ENCODE data around the gene MMAB. TPM values are rescaled to one million over a fixed set of nuclear protein-coding genes. Genes with fewer than 3 reads are reported as not detected.

The MMAB gene
- total and polyA plus RNA-seq, 3 experiments from 2014 or later: 15.7 to 44.2 (median 38.5) TPM

DNA sequence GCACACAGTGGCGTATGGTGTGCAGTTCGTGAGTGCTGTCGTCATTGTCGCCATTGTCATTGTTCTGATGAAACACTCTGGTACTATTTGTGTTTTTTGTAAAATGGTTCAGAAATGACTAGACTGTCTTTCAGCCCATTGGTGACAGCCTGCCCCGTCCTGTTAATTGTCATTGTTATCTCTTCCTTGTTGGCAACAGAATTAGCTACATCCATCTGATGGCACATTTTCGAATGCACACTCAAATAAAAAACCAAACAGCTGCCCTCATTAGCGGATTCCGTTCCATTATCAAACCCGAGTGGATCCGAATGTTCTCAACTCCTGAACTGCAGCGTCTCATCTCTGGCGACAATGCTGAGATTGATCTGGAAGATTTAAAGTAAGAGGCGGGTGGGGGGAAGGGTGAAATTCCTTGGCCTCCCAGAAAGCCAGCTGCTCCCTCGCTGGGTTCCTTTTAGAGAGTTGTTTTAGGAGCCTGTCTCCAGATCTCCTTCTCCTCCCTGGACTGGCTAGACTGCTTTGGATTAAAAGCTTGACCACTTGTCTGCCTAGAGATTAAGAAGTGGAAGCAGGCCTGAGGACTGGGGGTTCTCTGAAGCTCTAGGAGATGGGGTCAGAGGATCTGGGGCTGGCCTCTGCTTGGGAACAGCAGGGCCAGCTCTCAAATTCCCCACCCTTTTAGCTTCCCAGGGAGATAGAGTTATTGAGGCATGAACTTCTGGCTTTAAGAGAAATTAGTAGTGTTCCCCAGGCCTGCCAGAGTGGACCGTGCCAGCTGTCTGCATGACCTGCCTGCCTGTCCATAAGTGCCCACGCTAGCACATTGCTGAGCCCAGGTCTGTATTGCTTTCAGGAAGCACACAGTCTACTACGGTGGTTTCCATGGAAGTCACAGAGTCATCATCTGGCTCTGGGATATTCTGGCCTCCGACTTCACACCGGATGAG is 43.3 kb downstream of the MMAB start:
- H3K4me1 Mint-ChIP-seq: no peaks in the 10 kb centered on the region
- DNase-seq: no peak
- peaks cover 25% of the 10 kb centered on the region for H3K36me3 ChIP-seq (ENCODE audit: insufficient read depth, low read length)
- no peak overlapping the region for H3K4me3 Mint-ChIP-seq
- peaks cover 0 to under 1% of the 10 kb centered on the region in 2 donors for H3K27me3 Mint-ChIP-seq
- no peak overlapping the region for H3K27ac ChIP-seq (ENCODE audit: low read depth, low read length)
- no peaks in the 10 kb centered on the region for H3K27me3 ChIP-seq (ENCODE audit: insufficient read depth, low read length, poor library complexity, severe bottlenecking)
- ChIA-PET POLR2A (no interaction called here), CTCF (interaction anchor here (0.7 to 1.1 kb wide), 2 partner anchors 11 to 42 kb away, joined by 3 read pairs; no protein-coding TSS in a partner anchor)
- H3K27ac Mint-ChIP-seq: no peak overlapping the region
- H3K9me3 ChIP-seq (ENCODE audit: low read length): no peaks in the 10 kb centered on the region
- no peaks in the 10 kb centered on the region for H3K9me3 Mint-ChIP-seq
- H3K4me1 ChIP-seq (ENCODE audit: insufficient read depth, low read length): no peaks in the 10 kb centered on the region
- no peak overlapping the region for H3K4me3 ChIP-seq (ENCODE audit: low read length)
- H3K36me3 Mint-ChIP-seq: peaks cover 0 to 91% (median 13%) of the 10 kb centered on the region in 3 donors

DNA sequence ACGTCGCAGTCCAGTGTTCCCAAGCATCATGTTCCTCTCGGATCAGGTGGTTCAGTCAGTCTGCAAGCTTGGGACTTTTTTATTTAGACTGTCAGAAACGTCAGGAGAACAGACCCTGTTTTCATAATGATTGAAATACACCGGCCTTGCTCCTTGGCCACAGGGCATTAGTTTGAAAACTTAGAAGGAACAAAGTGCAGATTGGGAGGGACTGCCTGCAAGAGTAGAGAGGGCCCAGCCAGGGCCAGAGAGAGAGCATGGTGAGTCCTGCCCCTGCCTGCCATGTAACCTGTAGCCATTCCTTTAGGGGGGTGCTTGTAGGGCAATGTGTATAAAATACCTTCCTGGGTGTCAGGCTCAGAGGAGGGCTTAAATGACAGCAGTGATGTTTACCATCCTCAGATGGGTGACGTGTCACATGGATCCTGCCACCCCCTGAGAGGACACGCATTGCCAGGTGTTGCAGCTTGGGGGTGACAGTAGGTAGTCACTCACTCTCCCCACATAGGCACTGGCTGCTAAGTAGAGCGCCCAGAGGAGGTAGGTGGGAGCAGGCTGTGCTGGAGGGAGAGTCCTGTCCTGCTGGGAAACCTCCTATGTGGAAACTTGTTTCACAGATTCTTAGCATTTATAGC is 45.7 kb downstream of the MMAB start:
- no peak for DNase-seq
- no peaks in the 10 kb centered on the region for H3K27me3 ChIP-seq (ENCODE audit: insufficient read depth, low read length, poor library complexity, severe bottlenecking)
- H3K9me3 Mint-ChIP-seq: no peaks in the 10 kb centered on the region
- ChIA-PET CTCF (interaction anchor here (1.1 to 1.3 kb wide), 2 partner anchors 70 to 248 kb away, joined by 3 read pairs; no protein-coding TSS in a partner anchor), POLR2A (no interaction called here)
- H3K4me3 ChIP-seq (ENCODE audit: low read length): no peak overlapping the region
- no peaks in the 10 kb centered on the region for H3K9me3 ChIP-seq (ENCODE audit: low read length)
- peaks cover 0 to 91% (median 13%) of the 10 kb centered on the region in 3 donors for H3K36me3 Mint-ChIP-seq
- no peak overlapping the region for H3K27ac ChIP-seq (ENCODE audit: low read depth, low read length)
- no peaks in the 10 kb centered on the region for H3K4me1 ChIP-seq (ENCODE audit: insufficient read depth, low read length)
- H3K27ac Mint-ChIP-seq: peak overlapping the region in 4 of 8 donors; percentile 6 to 55 (median 22)
- no peaks in the 10 kb centered on the region for H3K4me1 Mint-ChIP-seq
- no peak overlapping the region for H3K4me3 Mint-ChIP-seq
- H3K27me3 Mint-ChIP-seq: peaks cover 0 to 2% of the 10 kb centered on the region in 2 donors
- H3K36me3 ChIP-seq (ENCODE audit: insufficient read depth, low read length): peaks cover 26% of the 10 kb centered on the region

DNA sequence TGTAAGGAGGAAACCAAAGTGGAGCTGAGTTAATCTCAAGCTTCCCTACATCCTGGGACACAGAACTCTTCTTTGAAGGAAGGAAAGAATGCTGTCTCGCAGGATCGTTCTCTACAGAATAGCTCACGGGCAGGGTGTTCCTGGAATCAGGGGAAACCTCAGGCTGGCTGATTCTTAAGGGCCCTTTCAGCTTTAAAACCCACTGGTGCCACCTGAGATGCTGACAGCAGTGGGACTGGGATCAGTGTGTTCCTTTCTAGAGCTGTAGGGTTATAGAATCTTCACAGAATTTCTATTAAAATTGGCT is 48.1 kb downstream of the MMAB start:
- no peak for DNase-seq
- H3K27me3 Mint-ChIP-seq: peaks cover 0 to 2% of the 10 kb centered on the region in 2 donors
- peaks cover 32% of the 10 kb centered on the region for H3K36me3 ChIP-seq (ENCODE audit: insufficient read depth, low read length)
- no peaks in the 10 kb centered on the region for H3K27me3 ChIP-seq (ENCODE audit: insufficient read depth, low read length, poor library complexity, severe bottlenecking)
- H3K27ac ChIP-seq (ENCODE audit: low read depth, low read length): no peak overlapping the region
- H3K36me3 Mint-ChIP-seq: peaks cover 0 to 92% (median 25%) of the 10 kb centered on the region in 3 donors
- no peaks in the 10 kb centered on the region for H3K9me3 Mint-ChIP-seq
- no peaks in the 10 kb centered on the region for H3K9me3 ChIP-seq (ENCODE audit: low read length)
- CTCF ChIA-PET: interaction anchor here (1.8 kb wide), 1 partner anchor 320 kb away, joined by 4 read pairs; no protein-coding TSS in a partner anchor
- H3K4me3 Mint-ChIP-seq: no peak overlapping the region
- no peak overlapping the region for H3K4me3 ChIP-seq (ENCODE audit: low read length)
- H3K27ac Mint-ChIP-seq: no peak overlapping the region
- POLR2A ChIA-PET: no interaction called here
- H3K4me1 ChIP-seq (ENCODE audit: insufficient read depth, low read length): no peaks in the 10 kb centered on the region
- H3K4me1 Mint-ChIP-seq: no peaks in the 10 kb centered on the region

DNA sequence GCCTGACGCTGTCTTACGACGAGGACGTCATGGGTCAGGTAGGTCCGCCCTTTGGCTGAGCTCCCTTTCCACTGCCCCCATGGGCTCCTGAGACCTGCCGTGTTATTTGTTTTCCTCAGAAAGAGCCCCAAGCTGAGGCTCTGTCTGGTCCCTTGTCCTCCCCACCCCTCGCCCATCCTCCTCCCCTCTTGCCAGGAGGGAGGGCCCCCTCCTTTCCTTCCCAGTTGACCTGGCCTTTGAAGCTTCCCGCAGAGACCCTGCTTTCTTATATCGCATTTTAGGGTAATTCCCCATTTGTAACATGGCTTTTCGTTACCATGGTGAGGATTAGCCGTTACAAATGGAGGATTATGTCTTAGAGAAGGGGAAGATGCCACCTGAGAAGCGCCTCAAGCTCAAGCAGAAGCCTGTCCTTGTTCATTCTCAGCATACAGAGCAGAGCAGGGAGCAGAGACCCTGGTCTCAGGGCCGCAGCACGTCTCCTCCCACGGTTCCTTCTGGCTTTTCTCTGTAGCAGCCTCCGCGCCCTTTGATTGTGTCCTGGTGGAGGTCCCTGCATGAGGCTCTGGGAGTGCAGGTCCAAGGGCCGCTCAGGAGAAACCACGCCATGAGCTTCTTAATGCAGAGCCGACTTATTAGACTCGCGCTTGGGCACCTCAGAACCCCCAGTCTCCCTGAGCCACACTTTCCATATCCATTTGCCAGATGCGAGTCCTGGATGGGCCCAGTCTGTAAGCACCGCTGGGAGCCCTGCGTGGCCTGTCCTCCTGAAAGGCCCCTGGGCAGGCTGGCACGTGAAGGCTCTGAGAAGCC is 48.6 kb downstream of the MMAB start:
- Mint-ChIP-seq H3K4me1 (no peaks in the 10 kb centered on the region), H3K9me3 (no peaks in the 10 kb centered on the region), H3K27ac (no peak overlapping the region), H3K4me3 (no peak overlapping the region), H3K27me3 (peaks cover 0 to 2% of the 10 kb centered on the region in 2 donors), H3K36me3 (peaks cover 2 to 92% (median 24%) of the 10 kb centered on the region in 3 donors)
- peaks cover 37% of the 10 kb centered on the region for H3K36me3 ChIP-seq (ENCODE audit: insufficient read depth, low read length)
- DNase-seq: no peak
- H3K27me3 ChIP-seq (ENCODE audit: insufficient read depth, low read length, poor library complexity, severe bottlenecking): no peaks in the 10 kb centered on the region
- no peaks in the 10 kb centered on the region for H3K9me3 ChIP-seq (ENCODE audit: low read length)
- H3K27ac ChIP-seq (ENCODE audit: low read depth, low read length): no peak overlapping the region
- ChIA-PET POLR2A (no interaction called here), CTCF (interaction anchor here (1.8 kb wide), 1 partner anchor 321 kb away, joined by 4 read pairs; no protein-coding TSS in a partner anchor)
- no peaks in the 10 kb centered on the region for H3K4me1 ChIP-seq (ENCODE audit: insufficient read depth, low read length)
- H3K4me3 ChIP-seq (ENCODE audit: low read length): no peak overlapping the region

DNA sequence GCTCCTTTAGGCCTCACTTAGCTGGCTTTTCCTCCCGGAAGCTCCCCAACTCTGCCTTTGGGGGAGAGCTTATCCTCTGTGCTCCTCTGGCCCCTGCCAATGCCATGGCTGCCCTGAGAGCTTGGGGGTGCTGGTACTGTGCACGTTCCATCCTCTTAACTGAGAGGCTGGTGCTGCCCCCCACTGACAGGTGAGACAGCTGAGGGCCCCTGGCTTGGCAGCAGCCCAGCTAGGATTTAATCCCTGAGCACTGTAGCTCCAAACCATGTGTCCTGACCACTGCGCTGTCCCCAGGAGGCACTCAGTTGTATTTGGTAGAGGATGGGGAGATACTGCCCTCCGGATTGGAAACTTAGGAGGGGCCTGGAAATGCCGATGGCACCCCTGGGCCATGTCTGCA is 49.8 kb downstream of the MMAB start:
- Histone ChIP-seq H3K36me3 (ENCODE audit: insufficient read depth, low read length) (peaks cover 48% of the 10 kb centered on the region), H3K4me3 (ENCODE audit: low read length) (no peak overlapping the region), H3K9me3 (ENCODE audit: low read length) (no peaks in the 10 kb centered on the region), H3K27ac (ENCODE audit: low read depth, low read length) (no peak overlapping the region), H3K27me3 (ENCODE audit: insufficient read depth, low read length, poor library complexity, severe bottlenecking) (no peaks in the 10 kb centered on the region), H3K4me1 (ENCODE audit: insufficient read depth, low read length) (no peaks in the 10 kb centered on the region)
- H3K4me3 Mint-ChIP-seq: no peak overlapping the region
- no peak for DNase-seq
- no peak overlapping the region for H3K27ac Mint-ChIP-seq
- H3K4me1 Mint-ChIP-seq: peaks cover 0 to 3% (median 0%) of the 10 kb centered on the region in 3 donors
- POLR2A ChIA-PET: no interaction called here
- no peaks in the 10 kb centered on the region for H3K9me3 Mint-ChIP-seq
- H3K36me3 Mint-ChIP-seq: peaks cover 8 to 96% (median 28%) of the 10 kb centered on the region in 3 donors
- CTCF ChIA-PET: interaction anchor here (0.8 kb wide), 1 partner anchor 74 kb away, joined by 3 read pairs; no protein-coding TSS in a partner anchor
- peaks cover 0 to 2% of the 10 kb centered on the region in 2 donors for H3K27me3 Mint-ChIP-seq

DNA sequence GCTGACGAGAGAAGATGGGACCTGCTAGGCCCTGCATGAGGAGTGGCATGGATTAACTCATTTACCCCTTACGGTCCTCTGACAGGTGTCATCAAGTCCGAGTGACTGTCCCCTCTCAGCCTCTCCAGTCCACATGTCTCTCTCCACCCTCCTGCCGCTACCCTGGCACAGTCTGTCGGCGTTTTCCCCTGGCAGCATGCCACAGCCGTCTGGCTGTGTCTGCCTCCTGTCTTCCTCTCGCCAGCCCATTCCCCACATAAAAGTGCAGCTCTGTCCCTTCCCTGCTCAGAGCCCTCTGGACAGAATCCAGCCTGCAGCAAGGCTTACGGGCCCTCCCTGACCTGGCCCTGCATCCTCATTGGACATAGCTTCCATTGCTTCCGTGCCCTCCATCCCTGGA is 50.2 kb downstream of the MMAB start:
- no peak overlapping the region for H3K27ac ChIP-seq (ENCODE audit: low read depth, low read length)
- no peaks in the 10 kb centered on the region for H3K27me3 ChIP-seq (ENCODE audit: insufficient read depth, low read length, poor library complexity, severe bottlenecking)
- H3K4me1 ChIP-seq (ENCODE audit: insufficient read depth, low read length): no peaks in the 10 kb centered on the region
- no peak for DNase-seq
- Mint-ChIP-seq H3K36me3 (peaks cover 12 to 96% (median 31%) of the 10 kb centered on the region in 3 donors), H3K27me3 (peaks cover 0 to 2% of the 10 kb centered on the region in 2 donors), H3K4me1 (peaks cover 0 to 5% (median 0%) of the 10 kb centered on the region in 3 donors), H3K9me3 (no peaks in the 10 kb centered on the region), H3K4me3 (no peak overlapping the region), H3K27ac (peak overlapping the region in 1 of 8 donors; percentile 23)
- H3K9me3 ChIP-seq (ENCODE audit: low read length): no peaks in the 10 kb centered on the region
- no peak overlapping the region for H3K4me3 ChIP-seq (ENCODE audit: low read length)
- POLR2A ChIA-PET: no interaction called here
- CTCF ChIA-PET: interaction anchor here (0.8 kb wide), 1 partner anchor 75 kb away, joined by 3 read pairs; no protein-coding TSS in a partner anchor
- peaks cover 50% of the 10 kb centered on the region for H3K36me3 ChIP-seq (ENCODE audit: insufficient read depth, low read length)

DNA sequence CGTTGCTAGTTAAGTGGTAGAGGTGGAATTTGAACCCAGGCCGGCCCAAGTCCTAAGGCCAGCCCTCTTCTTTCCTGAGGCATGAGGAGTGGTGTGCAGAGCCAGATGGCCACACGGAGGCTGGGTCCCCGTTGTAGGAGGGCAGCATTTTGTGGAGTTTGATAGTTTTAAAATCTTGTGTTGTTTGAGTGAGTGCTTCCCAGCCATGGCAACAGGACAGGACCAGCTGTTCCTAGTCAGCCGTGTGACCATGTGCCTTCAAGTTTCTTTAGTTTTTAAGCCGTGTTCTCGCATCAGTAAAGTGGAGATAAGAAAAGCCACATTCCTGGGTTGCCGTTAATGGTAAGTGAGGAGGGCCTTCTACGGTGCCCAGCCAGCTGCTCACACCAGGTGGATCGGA is 51.5 kb downstream of the MMAB start:
- no peaks in the 10 kb centered on the region for H3K9me3 Mint-ChIP-seq
- ChIA-PET CTCF (no interaction called here), POLR2A (no interaction called here)

More for the DNA sequence above, 51.5 kb downstream of the MMAB start:
- peaks cover 13 to 97% (median 37%) of the 10 kb centered on the region in 3 donors for H3K36me3 Mint-ChIP-seq
- DNase-seq: no peak
- peaks cover 0 to 2% of the 10 kb centered on the region in 2 donors for H3K27me3 Mint-ChIP-seq
- H3K27ac ChIP-seq (ENCODE audit: low read depth, low read length): no peak overlapping the region
- H3K27me3 ChIP-seq (ENCODE audit: insufficient read depth, low read length, poor library complexity, severe bottlenecking): no peaks in the 10 kb centered on the region
- H3K4me1 ChIP-seq (ENCODE audit: insufficient read depth, low read length): no peaks in the 10 kb centered on the region
- H3K4me1 Mint-ChIP-seq: peaks cover 0 to 5% (median 0%) of the 10 kb centered on the region in 3 donors
- no peak overlapping the region for H3K4me3 Mint-ChIP-seq
- H3K36me3 ChIP-seq (ENCODE audit: insufficient read depth, low read length): peaks cover 58% of the 10 kb centered on the region
- H3K4me3 ChIP-seq (ENCODE audit: low read length): no peak overlapping the region
- no peak overlapping the region for H3K27ac Mint-ChIP-seq
- no peaks in the 10 kb centered on the region for H3K9me3 ChIP-seq (ENCODE audit: low read length)
